GM18505 (cell line): Measurements from ENCODE around the gene GRB14.
"Not testable (repeated sequence)": the region's sequence is repeated elsewhere in the genome, so short reads cannot be mapped to it uniquely, and the experiment has no call there.

Experiments
- ATAC-seq: cut with Tn5 transposase; IDR thresholded peaks from one replicate; pipeline ENCODE4 v1.9.1; 2021; ENCODE audit not compliant: unreplicated experiment
- POLR2A ChIP-seq: IDR thresholded peaks from 4 replicates; pipeline ENCODE4 v1.6.1; 2011; ENCODE audit warnings: borderline replicate concordance; ENCODE audit not compliant: insufficient read depth, insufficient read length; ENCODE audit errors: extremely low read depth

Gene GRB14

DNA sequence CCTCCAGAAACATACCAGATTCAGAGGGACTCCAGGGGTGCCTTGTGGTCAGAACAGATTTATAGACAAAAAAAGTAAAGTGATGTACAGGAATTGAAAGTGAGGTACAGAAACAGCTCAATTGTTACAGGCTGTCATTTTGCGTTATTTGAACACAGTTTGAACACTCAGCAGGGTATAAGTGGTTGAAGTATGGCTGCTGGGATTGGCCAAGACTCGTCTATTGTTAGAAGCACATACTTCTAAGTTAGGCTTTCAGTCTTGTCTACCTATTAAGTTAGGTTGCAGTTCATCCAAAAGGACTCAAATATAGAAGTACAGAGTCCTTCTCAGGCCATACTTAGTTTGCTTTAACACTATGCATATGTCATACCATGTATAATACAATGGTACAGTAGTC lies 21.0 kb upstream of the GRB14 start:
- no peak for TF ChIP-seq POLR2A
- ATAC-seq: no peak

- not testable (repeated sequence) for ATAC-seq
Observed at GRCh38 chr2:164628319-164628718, 7.0 kb upstream of the GRB14 start.

GRCh38 chr2:164625378-164625971 lies 4.2 kb upstream of the GRB14 start:
- ATAC-seq: no peak
- no peak for TF ChIP-seq POLR2A

- no peak for TF ChIP-seq POLR2A
- ATAC-seq: no peak
Observed at GRCh38 chr2:164624316-164624715, 3.0 kb upstream of the GRB14 start.

- no peak for TF ChIP-seq POLR2A
- ATAC-seq: no peak
Observed at GRCh38 chr2:164622338-164623106, 1.2 kb upstream of the GRB14 start.

DNA sequence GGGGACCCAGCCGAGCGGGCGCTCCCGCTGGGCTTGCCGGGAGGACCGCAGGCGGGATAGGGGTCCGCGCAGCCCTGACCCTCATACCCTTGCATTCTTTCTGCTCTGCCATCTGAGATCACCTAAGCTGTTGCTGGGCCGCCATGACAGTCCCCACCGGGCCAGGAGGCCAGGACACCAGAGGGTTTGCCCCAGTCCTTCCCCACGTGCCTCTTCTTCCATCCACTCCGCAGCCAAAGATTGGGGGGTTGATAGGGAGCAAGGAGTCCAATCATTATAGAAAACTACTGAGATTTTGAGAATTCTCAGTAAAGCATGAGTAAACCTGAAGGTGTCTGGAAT lies 453 bp upstream of the GRB14 start:
- no peak for ATAC-seq
- TF ChIP-seq POLR2A: no peak

DNA sequence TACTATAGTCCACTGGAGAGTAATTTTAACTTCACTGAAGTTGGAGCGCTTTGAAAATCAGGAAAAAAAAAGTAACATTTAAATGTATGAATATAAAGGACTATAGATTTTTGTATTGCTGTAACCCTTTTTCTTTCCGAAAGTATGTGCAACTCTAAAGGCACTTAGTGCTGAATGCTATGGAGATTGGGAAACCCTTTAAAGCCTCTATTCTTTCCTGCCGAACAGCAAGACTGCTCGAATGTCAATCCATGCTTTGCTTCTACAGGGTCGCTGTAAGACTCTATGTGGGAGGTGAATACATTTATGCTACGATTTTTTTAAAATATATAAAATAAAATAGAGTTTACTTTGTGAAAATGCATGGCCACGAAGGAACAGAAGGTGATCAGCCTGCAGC lies 825 bp downstream of the GRB14 start:
- ATAC-seq: no peak
- TF ChIP-seq POLR2A: no peak

GRCh38 chr2:164617466-164617865 lies 3.8 kb downstream of the GRB14 start:
- no peak for TF ChIP-seq POLR2A
- ATAC-seq: no peak

- no peak for ATAC-seq
Observed at GRCh38 chr2:164613321-164613982, 7.8 kb downstream of the GRB14 start.

GRCh38 chr2:164609790-164610189 lies 11.5 kb downstream of the GRB14 start:
- no peak for TF ChIP-seq POLR2A
- ATAC-seq: no peak

More at GRCh38 chr2:164613321-164613982, 7.8 kb downstream of the GRB14 start:
- no peak for TF ChIP-seq POLR2A

DNA sequence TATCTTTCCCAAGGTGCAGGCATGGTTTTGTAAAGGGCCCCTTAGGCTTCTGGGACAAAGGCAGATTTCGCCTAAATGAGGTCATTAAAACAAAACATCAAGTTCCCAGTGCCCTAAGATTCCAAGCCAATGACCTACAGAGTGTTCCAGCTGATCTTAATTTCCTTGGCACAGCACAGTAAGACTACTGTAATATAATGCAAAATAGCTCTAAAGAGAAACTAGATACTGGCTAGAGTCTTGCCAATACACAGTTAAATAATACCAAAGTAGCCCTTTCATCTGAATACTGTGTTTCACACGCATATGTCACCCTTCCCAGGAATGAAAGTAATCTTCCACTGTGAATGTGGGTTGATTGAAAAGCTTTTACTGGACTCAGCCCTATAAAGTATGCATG lies 14.7 kb downstream of the GRB14 start:
- ATAC-seq: no peak
- no peak for TF ChIP-seq POLR2A

- ATAC-seq: no peak
- no peak for TF ChIP-seq POLR2A
Observed at GRCh38 chr2:164605295-164605694, 16.0 kb downstream of the GRB14 start.

DNA sequence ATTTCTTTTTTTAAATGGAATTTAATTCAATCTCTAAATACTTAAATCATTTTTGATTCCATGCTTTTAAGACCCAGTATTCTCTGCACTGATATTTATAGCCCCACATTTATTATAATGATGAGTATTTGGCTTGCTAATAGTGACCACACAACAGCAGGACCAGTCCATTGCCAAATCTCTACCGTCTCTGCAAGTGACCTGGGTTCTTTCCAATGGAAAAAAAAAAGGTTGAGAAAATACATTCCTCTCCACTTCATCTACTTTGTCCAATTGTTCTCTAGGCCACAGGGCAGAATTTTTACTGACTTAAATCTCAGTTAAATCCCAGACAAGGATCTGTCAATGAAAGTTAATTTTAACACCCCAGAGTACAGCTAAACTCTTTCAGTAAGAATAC lies 20.5 kb downstream of the GRB14 start:
- no peak for TF ChIP-seq POLR2A
- no peak for ATAC-seq

DNA sequence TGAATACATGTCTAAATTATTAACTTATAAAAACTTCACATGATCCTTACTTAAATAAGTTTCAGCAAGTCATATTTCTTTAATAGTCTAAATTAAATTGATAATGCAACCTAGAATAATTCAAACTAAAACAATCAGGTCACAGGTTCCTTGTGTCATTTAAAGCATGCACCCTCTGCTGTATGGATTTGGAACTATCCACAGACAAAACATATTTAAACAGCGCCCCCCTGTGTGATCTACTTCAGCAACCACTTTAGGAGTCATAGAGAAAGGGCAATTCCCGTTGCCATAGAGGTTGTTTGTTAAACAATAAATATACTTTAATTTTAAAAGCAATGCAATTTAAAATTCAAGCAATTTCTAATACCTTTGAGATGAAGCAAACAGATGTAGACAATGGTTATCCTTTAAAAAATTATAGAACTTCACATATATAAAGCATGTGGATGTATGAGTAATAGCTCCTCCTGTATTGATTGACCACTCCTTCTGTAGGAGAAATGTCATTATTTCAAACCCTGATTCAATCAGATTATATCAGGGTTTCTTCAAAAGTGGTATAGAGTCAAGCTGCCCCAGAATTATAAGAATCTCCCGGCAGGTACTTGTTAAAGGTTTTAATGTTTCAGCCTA lies 21.2 kb downstream of the GRB14 start:
- no peak for TF ChIP-seq POLR2A
- ATAC-seq: peak; percentile 100
